ENCODE measurements around the gene CBLN3.

CBLN3 gene

DNA sequence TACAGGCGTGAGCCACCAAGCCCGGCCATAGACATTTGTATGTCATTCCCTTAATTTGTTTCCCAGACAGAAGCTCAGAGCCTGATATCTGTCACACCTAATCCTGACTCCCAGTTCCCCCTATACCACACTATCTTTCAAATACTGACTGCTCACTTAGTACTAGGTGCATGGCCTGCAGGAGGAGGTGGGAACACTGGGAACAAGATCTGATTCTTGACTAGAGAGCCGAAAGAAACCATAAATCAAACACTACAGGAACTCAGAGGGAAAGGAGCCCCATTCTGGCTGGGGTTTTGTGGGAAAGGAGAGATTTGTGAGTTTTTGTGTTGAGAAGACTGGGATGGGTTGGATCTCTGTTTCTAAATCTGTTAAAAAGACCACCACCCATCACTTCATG lies 5.2 kb upstream of the CBLN3 start (continued):
- TF ChIP-seq ZNF830 (tag by site-specific recombination; IDR thresholded peaks at IDR 0.05; ENCODE audit: low read depth): no peak
- TF ChIP-seq ZNF311 (tag by site-specific recombination; IDR thresholded peaks at IDR 0.05; ENCODE audit: borderline replicate concordance): no peak
- TF ChIP-seq ZNF433 (tag by site-specific recombination; IDR thresholded peaks at IDR 0.05; ENCODE audit: low read depth): no peak
- no peak for TF ChIP-seq ZNF324 (tag by site-specific recombination; IDR thresholded peaks at IDR 0.05)
- TF ChIP-seq, protein P1, sequence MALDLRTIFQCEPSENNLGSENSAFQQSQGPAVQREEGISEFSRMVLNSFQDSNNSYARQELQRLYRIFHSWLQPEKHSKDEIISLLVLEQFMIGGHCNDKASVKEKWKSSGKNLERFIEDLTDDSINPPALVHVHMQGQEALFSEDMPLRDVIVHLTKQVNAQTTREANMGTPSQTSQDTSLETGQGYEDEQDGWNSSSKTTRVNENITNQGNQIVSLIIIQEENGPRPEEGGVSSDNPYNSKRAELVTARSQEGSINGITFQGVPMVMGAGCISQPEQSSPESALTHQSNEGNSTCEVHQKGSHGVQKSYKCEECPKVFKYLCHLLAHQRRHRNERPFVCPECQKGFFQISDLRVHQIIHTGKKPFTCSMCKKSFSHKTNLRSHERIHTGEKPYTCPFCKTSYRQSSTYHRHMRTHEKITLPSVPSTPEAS (tag by site-specific recombination; IDR thresholded peaks at IDR 0.05): no peak
- TF ChIP-seq ZFP41 (tag by site-specific recombination; IDR thresholded peaks at IDR 0.05; ENCODE audit: borderline replicate concordance): no peak
- TF ChIP-seq, protein P2, sequence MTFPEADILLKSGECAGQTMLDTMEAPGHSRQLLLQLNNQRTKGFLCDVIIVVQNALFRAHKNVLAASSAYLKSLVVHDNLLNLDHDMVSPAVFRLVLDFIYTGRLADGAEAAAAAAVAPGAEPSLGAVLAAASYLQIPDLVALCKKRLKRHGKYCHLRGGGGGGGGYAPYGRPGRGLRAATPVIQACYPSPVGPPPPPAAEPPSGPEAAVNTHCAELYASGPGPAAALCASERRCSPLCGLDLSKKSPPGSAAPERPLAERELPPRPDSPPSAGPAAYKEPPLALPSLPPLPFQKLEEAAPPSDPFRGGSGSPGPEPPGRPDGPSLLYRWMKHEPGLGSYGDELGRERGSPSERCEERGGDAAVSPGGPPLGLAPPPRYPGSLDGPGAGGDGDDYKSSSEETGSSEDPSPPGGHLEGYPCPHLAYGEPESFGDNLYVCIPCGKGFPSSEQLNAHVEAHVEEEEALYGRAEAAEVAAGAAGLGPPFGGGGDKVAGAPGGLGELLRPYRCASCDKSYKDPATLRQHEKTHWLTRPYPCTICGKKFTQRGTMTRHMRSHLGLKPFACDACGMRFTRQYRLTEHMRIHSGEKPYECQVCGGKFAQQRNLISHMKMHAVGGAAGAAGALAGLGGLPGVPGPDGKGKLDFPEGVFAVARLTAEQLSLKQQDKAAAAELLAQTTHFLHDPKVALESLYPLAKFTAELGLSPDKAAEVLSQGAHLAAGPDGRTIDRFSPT (tag by site-specific recombination; IDR thresholded peaks at IDR 0.05): no peak
- TF ChIP-seq, protein P3, sequence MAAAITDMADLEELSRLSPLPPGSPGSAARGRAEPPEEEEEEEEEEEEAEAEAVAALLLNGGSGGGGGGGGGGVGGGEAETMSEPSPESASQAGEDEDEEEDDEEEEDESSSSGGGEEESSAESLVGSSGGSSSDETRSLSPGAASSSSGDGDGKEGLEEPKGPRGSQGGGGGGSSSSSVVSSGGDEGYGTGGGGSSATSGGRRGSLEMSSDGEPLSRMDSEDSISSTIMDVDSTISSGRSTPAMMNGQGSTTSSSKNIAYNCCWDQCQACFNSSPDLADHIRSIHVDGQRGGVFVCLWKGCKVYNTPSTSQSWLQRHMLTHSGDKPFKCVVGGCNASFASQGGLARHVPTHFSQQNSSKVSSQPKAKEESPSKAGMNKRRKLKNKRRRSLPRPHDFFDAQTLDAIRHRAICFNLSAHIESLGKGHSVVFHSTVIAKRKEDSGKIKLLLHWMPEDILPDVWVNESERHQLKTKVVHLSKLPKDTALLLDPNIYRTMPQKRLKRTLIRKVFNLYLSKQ (tag by site-specific recombination; IDR thresholded peaks at IDR 0.05; ENCODE audit: borderline replicate concordance): no peak

DNA sequence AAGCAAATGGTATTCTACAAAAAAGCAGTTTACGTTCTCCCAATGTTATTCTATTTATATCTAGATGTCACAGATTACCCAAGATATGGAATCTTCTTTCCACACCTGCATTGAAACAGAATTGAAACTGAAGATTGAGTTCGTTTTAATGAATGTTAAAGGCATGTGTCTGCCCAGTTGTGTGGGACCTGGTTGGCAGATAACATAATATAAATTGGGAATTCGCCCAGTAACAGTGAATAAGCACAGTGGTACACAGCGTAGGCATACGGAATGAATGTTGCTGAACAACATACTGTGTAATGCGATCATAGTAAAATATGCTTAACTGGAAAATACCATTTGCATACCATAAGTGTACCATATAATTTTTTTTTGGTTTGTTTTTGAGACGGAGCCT lies 4.6 kb upstream of the CBLN3 start:
- ChIA-PET POLR2A (interaction anchor here (1.4 to 2.9 kb wide), 2 partner anchors 11 to 100 kb away, joined by 3 to 10 read pairs; no protein-coding TSS in a partner anchor), CTCF (interaction anchor here (1.0 to 13.9 kb wide), 3 partner anchors 63 to 103 kb away, joined by 3 to 468 read pairs (median 96); partner anchors contain the start of gene ADCY4)
- TF ChIP-seq HOXC10 (CRISPR knock-in tag; IDR thresholded peaks at IDR 0.05) (no peak), ZNF423 (tag by site-specific recombination; IDR thresholded peaks at IDR 0.05) (no peak), ZNF274 (IDR thresholded peaks at IDR 0.05; ENCODE audit: low read length) (no peak), ZNF274 (tag by site-specific recombination; IDR thresholded peaks at IDR 0.05; ENCODE audit: borderline replicate concordance) (no peak), TRIM28 (IDR thresholded peaks at IDR 0.05; ENCODE audit: borderline replicate concordance, low read length) (no peak), SP2 (tag by site-specific recombination; IDR thresholded peaks at IDR 0.05) (no peak), HOXD13 (CRISPR knock-in tag; IDR thresholded peaks at IDR 0.05; ENCODE audit: borderline replicate concordance) (no peak), ZNF121 (tag by site-specific recombination; IDR thresholded peaks at IDR 0.05) (no peak), ZNF248 (tag by site-specific recombination; IDR thresholded peaks at IDR 0.05) (no peak), BCL11A (tag by site-specific recombination; IDR thresholded peaks at IDR 0.05; ENCODE audit: low read depth) (no peak)
- TF ChIP-seq, protein P2 (tag by site-specific recombination; IDR thresholded peaks at IDR 0.05): no peak
- TF ChIP-seq, protein P4, sequence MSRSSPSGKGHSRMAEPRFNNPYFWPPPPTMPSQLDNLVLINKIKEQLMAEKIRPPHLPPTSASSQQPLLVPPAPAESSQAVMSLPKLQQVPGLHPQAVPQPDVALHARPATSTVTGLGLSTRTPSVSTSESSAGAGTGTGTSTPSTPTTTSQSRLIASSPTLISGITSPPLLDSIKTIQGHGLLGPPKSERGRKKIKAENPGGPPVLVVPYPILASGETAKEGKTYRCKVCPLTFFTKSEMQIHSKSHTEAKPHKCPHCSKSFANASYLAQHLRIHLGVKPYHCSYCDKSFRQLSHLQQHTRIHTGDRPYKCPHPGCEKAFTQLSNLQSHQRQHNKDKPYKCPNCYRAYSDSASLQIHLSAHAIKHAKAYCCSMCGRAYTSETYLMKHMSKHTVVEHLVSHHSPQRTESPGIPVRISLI (tag by site-specific recombination; IDR thresholded peaks at IDR 0.05): no peak
- TF ChIP-seq, protein P5, sequence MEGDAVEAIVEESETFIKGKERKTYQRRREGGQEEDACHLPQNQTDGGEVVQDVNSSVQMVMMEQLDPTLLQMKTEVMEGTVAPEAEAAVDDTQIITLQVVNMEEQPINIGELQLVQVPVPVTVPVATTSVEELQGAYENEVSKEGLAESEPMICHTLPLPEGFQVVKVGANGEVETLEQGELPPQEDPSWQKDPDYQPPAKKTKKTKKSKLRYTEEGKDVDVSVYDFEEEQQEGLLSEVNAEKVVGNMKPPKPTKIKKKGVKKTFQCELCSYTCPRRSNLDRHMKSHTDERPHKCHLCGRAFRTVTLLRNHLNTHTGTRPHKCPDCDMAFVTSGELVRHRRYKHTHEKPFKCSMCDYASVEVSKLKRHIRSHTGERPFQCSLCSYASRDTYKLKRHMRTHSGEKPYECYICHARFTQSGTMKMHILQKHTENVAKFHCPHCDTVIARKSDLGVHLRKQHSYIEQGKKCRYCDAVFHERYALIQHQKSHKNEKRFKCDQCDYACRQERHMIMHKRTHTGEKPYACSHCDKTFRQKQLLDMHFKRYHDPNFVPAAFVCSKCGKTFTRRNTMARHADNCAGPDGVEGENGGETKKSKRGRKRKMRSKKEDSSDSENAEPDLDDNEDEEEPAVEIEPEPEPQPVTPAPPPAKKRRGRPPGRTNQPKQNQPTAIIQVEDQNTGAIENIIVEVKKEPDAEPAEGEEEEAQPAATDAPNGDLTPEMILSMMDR (tag by site-specific recombination; IDR thresholded peaks at IDR 0.05): no peak

More for the DNA sequence above, 4.6 kb upstream of the CBLN3 start:
- Histone ChIP-seq H3K4me1 (ENCODE audit: control insufficient read depth, insufficient read depth, low read length) (peaks cover 3% of the 10 kb centered on the region; the same call in 1 of the 2 replicates), H3K9me3 (ENCODE audit: control insufficient read depth, insufficient read depth, low read depth, low read length) (no peaks in the 10 kb centered on the region), H3K4me3 (ENCODE audit: low read depth, low read length) (no peak overlapping the region), H3K27ac (ENCODE audit: extremely low read depth, low read depth, low read length) (no peak overlapping the region), H3K36me3 (ENCODE audit: control insufficient read depth in 2 of 2, insufficient read depth in 1 of 2, low read length in 2 of 2) (peaks cover 0 to 76% of the 10 kb centered on the region in 2 experiments; a peak in 2 of 3 replicates)
